OCI-LY3 (cell line): ENCODE results near the gene PIERCE2.
A peak's percentile ranks its signal among the peaks of the same experiment; 100 is the strongest.
"Not testable (repeated sequence)": the region's sequence is repeated elsewhere in the genome, so short reads cannot be mapped to it uniquely, and the experiment has no call there.

Source experiments
- H2AFZ ChIP-seq: fragments of 200-600, 300-600 bp; shearing (Covaris generic); 2 replicates; pipeline ENCODE4 v1.6.0; 2014; ENCODE audit warnings: antibody characterized with exemption, low read depth, low read length
- H3K27ac ChIP-seq: fragments of 200-600, 300-600 bp; sonication (generic); 2 replicates; pipeline ENCODE4 v1.5.1; 2014; ENCODE audit warnings: mild to moderate bottlenecking, low read length, moderate library complexity, mixed read lengths
- H3K27me3 ChIP-seq: fragments of 200-600, 300-600 bp; sonication (generic); 2 replicates; pipeline ENCODE4 v1.6.1; 2014; ENCODE audit warnings: low read depth, low read length, mixed read lengths
- H3K36me3 ChIP-seq: fragments of 200-600, 300-600 bp; sonication (generic); replicated peaks from 2 replicates; pipeline ENCODE3; 2014; ENCODE audit warnings: low read depth, low read length, mixed read lengths
- H3K4me1 ChIP-seq: fragments of 300-600, 200-600 bp; sonication (generic); 2 replicates; pipeline ENCODE4 v1.6.1; 2014; ENCODE audit warnings: low read length, mixed read lengths
- H3K4me2 ChIP-seq: fragments of 200-600, 300-600 bp; sonication (generic); 2 replicates; pipeline ENCODE4 v1.6.1; 2014; ENCODE audit warnings: low read length, mixed read lengths
- H3K4me3 ChIP-seq: fragments of 300-600, 200-600 bp; sonication (generic); 2 replicates; pipeline ENCODE4 v1.5.1; 2014; ENCODE audit warnings: antibody characterized with exemption, mild to moderate bottlenecking, low read length, moderate library complexity
- H3K79me2 ChIP-seq: fragments of 300-600, 200-600 bp; shearing (Covaris generic); 2 replicates; pipeline ENCODE4 v1.6.1; 2014; ENCODE audit warnings: mild to moderate bottlenecking, low read length, mixed read lengths
- H3K9ac ChIP-seq: fragments of 300-600, 200-600 bp; shearing (Covaris generic); 2 replicates; pipeline ENCODE4 v1.6.0; 2014; ENCODE audit warnings: mild to moderate bottlenecking, low read length, moderate library complexity
- H3K9me3 ChIP-seq: fragments of 200-600, 300-600 bp; shearing (Covaris generic); 2 replicates; pipeline ENCODE4 v1.6.1; 2014; ENCODE audit warnings: low read length, mixed read lengths; ENCODE audit not compliant: insufficient read depth
- H4K20me1 ChIP-seq: fragments of 200-600, 300-600 bp; sonication (generic); 2 replicates; pipeline ENCODE4 v1.6.1; 2016; ENCODE audit warnings: low read length, mixed read lengths; ENCODE audit not compliant: insufficient read depth
- CTCF ChIP-seq: fragments of 200-600, 300-600 bp; sonication (generic); IDR thresholded peaks from 2 replicates; pipeline ENCODE4 v1.5.1; 2014; ENCODE audit warnings: antibody characterized with exemption, low read length, low read depth
- EZH2phosphoT487 ChIP-seq: fragments of 200-600 bp; shearing (Covaris generic); IDR thresholded peaks from 2 replicates; pipeline ENCODE4 v1.6.1; 2018; ENCODE audit warnings: antibody characterized with exemption, mixed run types, low read depth

PIERCE2 gene

GRCh38 chr15:55407498-55408011 lies 740 bp upstream of the PIERCE2 start:
- Histone ChIP-seq H4K20me1 (no peaks in the 10 kb centered on the region), H2AFZ (peak overlapping the region; percentile 90), H3K4me1 (peaks cover 14% of the 10 kb centered on the region), H3K27me3 (no peaks in the 10 kb centered on the region), H3K9ac (peak overlapping the region; percentile 68), H3K4me3 (peak overlapping the region; percentile 92), H3K79me2 (no peaks in the 10 kb centered on the region), H3K27ac (no peak overlapping the region), H3K36me3 (no peaks in the 10 kb centered on the region), H3K4me2 (peak overlapping the region; percentile 75), H3K9me3 (no peaks in the 10 kb centered on the region)
- no peak for TF ChIP-seq EZH2phosphoT487
- no peak for TF ChIP-seq CTCF

GRCh38 chr15:55408976-55409375 lies 681 bp downstream of the PIERCE2 start:
- peak overlapping the region; percentile 52 for H3K9ac ChIP-seq
- not testable (repeated sequence) for H3K27me3 ChIP-seq, H3K9me3 ChIP-seq, H3K27ac ChIP-seq, H3K36me3 ChIP-seq, H3K4me1 ChIP-seq, H3K79me2 ChIP-seq, H4K20me1 ChIP-seq
- peak overlapping the region; percentile 100 for H3K4me2 ChIP-seq
- peak overlapping the region; percentile 92 for H3K4me3 ChIP-seq
- H2AFZ ChIP-seq: peak overlapping the region; percentile 97

GRCh38 chr15:55417678-55418077 lies 9.4 kb downstream of the PIERCE2 start:
- not testable (repeated sequence) for H3K4me3 ChIP-seq, H3K9ac ChIP-seq, H2AFZ ChIP-seq, H3K27ac ChIP-seq, H3K9me3 ChIP-seq, H4K20me1 ChIP-seq, H3K79me2 ChIP-seq, H3K27me3 ChIP-seq, H3K4me2 ChIP-seq, H3K4me1 ChIP-seq, H3K36me3 ChIP-seq

GRCh38 chr15:55420171-55420866 lies 12.0 kb downstream of the PIERCE2 start:
- no peak overlapping the region for H2AFZ ChIP-seq
- peaks cover 7% of the 10 kb centered on the region for H3K4me1 ChIP-seq
- no peak overlapping the region for H3K4me2 ChIP-seq
- H3K79me2 ChIP-seq: no peaks in the 10 kb centered on the region
- H3K9me3 ChIP-seq: no peaks in the 10 kb centered on the region
- TF ChIP-seq EZH2phosphoT487 (no peak), CTCF (no peak)
- no peaks in the 10 kb centered on the region for H3K36me3 ChIP-seq
- H3K9ac ChIP-seq: no peak overlapping the region
- H3K4me3 ChIP-seq: no peak overlapping the region
- H4K20me1 ChIP-seq: no peaks in the 10 kb centered on the region
- no peaks in the 10 kb centered on the region for H3K27me3 ChIP-seq
- no peak overlapping the region for H3K27ac ChIP-seq

- Histone ChIP-seq H4K20me1 (no peaks in the 10 kb centered on the region), H3K27me3 (no peaks in the 10 kb centered on the region), H3K4me2 (no peak overlapping the region), H2AFZ (no peak overlapping the region), H3K9me3 (no peaks in the 10 kb centered on the region), H3K9ac (no peak overlapping the region), H3K36me3 (no peaks in the 10 kb centered on the region), H3K4me1 (peaks cover 7% of the 10 kb centered on the region), H3K4me3 (no peak overlapping the region), H3K27ac (no peak overlapping the region), H3K79me2 (no peaks in the 10 kb centered on the region)
- no peak for TF ChIP-seq CTCF
- TF ChIP-seq EZH2phosphoT487: no peak
Measured at GRCh38 chr15:55422089-55422488, 13.8 kb downstream of the PIERCE2 start.
